Measurements from ENCODE around the gene KDELR1. TPM values are rescaled to one million over a fixed set of nuclear protein-coding genes. Genes with fewer than 3 reads are reported as not detected.

KDELR1 gene
- total and polyA plus RNA-seq, 2 donors (not counting 3 experiments of a cell fraction or from before 2014, with no cell fraction given) = 199 to 224 TPM

DNA sequence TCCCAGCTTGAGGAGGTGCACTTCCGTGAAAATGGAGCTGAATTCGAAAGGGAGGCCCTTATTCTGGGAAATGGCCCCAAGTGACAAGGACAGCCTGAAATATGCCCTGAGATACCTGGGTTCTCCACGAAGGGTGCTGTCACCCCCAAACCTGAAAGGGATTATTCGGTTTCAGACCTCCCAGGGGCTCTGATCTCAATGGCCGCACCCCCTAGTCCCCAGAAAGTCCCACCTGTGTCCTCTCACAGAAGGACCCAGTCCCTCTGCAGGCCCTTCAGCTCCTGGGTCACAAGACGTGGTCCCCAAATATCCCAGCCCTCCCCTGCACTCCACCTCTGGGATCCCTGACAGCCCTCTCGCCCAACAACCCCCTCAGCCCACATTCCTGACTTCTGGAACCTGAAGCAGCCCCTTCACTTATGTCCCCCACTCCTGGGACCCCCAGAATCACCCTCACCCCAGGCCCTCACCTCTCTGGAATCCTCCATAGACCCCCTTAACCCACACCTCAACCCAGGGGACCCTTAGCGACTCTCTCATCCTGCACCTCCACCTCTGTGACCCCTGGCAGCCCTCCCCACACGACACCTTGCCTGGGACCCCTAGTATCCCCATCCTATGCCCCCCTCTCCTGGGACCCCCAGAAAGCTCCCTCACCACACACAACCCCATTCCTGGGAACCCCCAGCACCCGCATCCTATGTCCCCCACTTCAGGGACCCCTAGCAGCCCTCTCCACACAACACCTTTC, 26.6 kb downstream of the KDELR1 start:
- Histone ChIP-seq H3K9me3 (replicated peaks; ENCODE audit: control insufficient read depth, insufficient read depth, low read length) (no peaks in the 10 kb centered on the region), H3K4me3 (replicated peaks in 1 of 3; ENCODE audit: insufficient read depth in 1 of 3, low read depth in 1 of 3, low read length in 3 of 3) (peak overlapping the region in 1 of 3 experiments; percentile 24), H3K4me2 (ENCODE audit: insufficient read depth, low read length) (peak overlapping the region; percentile 42), H3K27me3 (ENCODE audit: control insufficient read depth in 2 of 2, insufficient read depth in 2 of 2, low read length in 2 of 2) (no peaks in the 10 kb centered on the region), H3K27ac (ENCODE audit: insufficient read depth, low read depth, low read length) (peak overlapping the region; percentile 6), H3K9ac (replicated peaks; ENCODE audit: extremely low read depth, insufficient read depth, low read length) (no peak overlapping the region), H3K9me1 (replicated peaks; ENCODE audit: control insufficient read depth, extremely low read depth, insufficient read depth, low read length) (no peaks in the 10 kb centered on the region), H3K4me1 (ENCODE audit: control insufficient read depth, extremely low read depth, insufficient read depth, low read length) (peaks cover 8% of the 10 kb centered on the region), H3K79me2 (ENCODE audit: control insufficient read depth, insufficient read depth, low read length) (no peaks in the 10 kb centered on the region), H4K20me1 (replicated peaks; ENCODE audit: control insufficient read depth, extremely low read depth, insufficient read depth, low read length) (no peaks in the 10 kb centered on the region), H3K36me3 (ENCODE audit: control insufficient read depth in 2 of 2, extremely low read depth in 1 of 2, insufficient read depth in 2 of 2, low read length in 2 of 2) (no peaks in the 10 kb centered on the region), H2AFZ (ENCODE audit: low read depth, low read length) (peak overlapping the region; percentile 73)
- CTCF ChIA-PET = interaction anchor here (1.3 to 4.5 kb wide), 5 partner anchors 14 to 51 kb away, joined by 3 to 29 read pairs (median 20); partner anchors contain the start of gene KDELR1
- DNase-seq (ENCODE audit: low read depth, low spot score) = no peak
- TF ChIP-seq EZH2 (IDR thresholded peaks at IDR 0.05; ENCODE audit: borderline replicate concordance, low read depth, low read length, severe bottlenecking) = no peak
- TF ChIP-seq POLR2A (IDR thresholded peaks at IDR 0.05; ENCODE audit: low read depth, low read length) = no peak
- TF ChIP-seq POLR2AphosphoS5 (IDR thresholded peaks at IDR 0.05; ENCODE audit: insufficient read depth, low read depth, low read length) = no peak
- TF ChIP-seq JUN (IDR thresholded peaks at IDR 0.05; ENCODE audit: borderline replicate concordance, insufficient read depth, insufficient read length, low read depth) = no peak
- TF ChIP-seq CTCF (IDR thresholded peaks at IDR 0.05; ENCODE audit: extremely low read depth in 1 of 2, insufficient read depth in 1 of 2, low read depth in 1 of 2, low read length in 2 of 2) = no peak
- no peak for TF ChIP-seq FOS (IDR thresholded peaks at IDR 0.05; ENCODE audit: borderline replicate concordance, insufficient read depth, low read length)
- FAIRE-seq = no peak
- POLR2A ChIA-PET = interaction anchor here (0.6 to 1.3 kb wide), 2 partner anchors 35 to 295 kb away, joined by 4 read pairs; no protein-coding TSS in a partner anchor
- dilution Hi-C loops (cut with MboI; ENCODE audit: extremely low pct_ligation_motif_present, low sequenced_read_pairs) = no loop called here
- BruUV-seq (replicated peaks) = TSS peak; percentile 80
- intact Hi-C loops (cut with micrococcal nuclease) = loop anchor here (1.0 to 2.0 kb wide), 3 partner anchors 27 to 81 kb away; partner anchors contain the start of genes GRWD1 and KDELR1
